NCI-H526 (cell line): ENCODE results near the gene RCL1.
"Not testable (repeated sequence)": the region's sequence is repeated elsewhere in the genome, so short reads cannot be mapped to it uniquely, and the experiment has no call there.

ENCODE experiments used
- DNase-seq, 2 experiments: peaks; one replicate each; lab custom pipeline; 2025; lab: John Stamatoyannopoulos, UW

RCL1 gene, protein sequence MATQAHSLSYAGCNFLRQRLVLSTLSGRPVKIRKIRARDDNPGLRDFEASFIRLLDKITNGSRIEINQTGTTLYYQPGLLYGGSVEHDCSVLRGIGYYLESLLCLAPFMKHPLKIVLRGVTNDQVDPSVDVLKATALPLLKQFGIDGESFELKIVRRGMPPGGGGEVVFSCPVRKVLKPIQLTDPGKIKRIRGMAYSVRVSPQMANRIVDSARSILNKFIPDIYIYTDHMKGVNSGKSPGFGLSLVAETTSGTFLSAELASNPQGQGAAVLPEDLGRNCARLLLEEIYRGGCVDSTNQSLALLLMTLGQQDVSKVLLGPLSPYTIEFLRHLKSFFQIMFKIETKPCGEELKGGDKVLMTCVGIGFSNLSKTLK

DNA sequence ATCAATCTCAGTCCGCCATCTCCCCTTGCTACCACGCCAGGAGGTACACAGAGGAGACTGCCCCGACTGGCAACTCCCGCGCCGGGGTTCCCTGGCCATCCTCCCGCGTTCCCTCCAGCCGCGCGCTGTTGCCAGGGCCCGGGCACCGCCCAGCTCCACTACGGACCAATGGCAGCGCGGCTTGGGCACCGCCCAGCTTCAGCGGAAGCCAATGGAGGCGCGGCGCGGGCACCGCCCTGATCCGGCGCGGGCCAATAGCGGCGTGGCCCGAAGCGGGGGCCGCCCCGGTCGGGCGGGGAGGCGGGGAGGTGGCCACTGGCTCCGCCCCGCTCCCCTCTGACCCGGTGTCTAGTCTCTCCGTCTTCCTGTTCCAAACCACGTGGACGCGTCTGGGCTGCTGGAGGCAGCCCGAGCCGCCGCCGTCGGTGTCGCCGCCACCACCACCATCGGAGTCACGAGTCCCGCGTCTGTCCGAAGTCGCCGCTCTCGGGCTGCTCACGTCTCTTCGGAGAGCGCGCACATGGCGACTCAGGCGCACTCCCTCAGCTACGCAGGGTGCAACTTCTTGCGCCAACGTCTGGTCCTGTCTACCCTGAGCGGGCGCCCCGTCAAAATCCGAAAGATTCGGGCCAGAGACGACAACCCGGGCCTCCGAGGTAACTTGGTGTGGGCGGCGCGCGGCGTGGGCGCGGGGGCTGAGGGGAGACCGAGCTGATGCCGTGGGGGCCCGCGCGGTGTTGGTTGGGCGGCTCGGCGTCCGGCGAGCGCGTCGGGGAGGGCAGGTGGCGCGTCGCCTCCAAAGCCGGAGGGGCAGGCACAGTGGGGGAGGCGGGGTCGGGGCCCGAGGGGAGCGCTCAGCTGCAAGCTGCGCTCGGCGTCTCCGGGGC is at the start of gene RCL1:
TSS of gene RCL1 (plus strand) at position 373 of the 887 bp plus-strand sequence. CDS start at position 521, 148 bp downstream.
- DNase-seq = peak; percentile 87 to 98

DNA sequence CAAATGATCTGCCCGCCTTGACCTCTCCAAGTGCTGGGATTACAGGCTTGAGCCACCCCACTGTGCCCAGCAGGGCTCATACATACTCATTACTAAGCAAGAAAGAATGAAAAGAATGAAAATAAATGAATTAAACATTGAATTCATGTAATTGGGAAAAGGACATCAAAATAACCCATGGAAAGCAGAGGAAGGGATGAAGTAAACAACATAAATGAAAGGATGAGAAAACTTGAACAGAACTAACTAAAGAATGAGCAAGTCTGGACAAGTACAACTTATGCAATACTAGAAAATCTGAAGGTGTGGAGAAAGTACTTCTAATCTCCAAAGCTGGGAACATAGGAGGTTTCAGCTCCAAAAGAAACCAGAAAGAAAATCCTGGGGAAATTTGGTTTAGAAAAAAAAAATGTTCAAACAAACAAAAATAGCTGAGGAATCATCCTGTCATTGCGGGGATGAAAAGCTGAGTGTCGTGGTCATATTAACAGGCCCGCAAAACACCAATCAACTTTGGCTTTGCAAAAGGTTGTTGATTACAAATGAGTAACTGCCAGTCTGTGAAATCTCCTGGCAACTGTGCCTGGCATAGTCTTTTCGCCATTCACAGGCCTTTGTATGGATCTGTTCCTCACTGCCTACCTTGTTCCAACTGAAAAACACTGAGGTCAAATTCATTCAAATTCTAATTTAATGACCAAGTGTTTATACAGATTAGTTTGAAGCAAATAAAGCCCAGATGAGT is 49.4 kb upstream of the RCL1 start:
- no peak for DNase-seq

DNA sequence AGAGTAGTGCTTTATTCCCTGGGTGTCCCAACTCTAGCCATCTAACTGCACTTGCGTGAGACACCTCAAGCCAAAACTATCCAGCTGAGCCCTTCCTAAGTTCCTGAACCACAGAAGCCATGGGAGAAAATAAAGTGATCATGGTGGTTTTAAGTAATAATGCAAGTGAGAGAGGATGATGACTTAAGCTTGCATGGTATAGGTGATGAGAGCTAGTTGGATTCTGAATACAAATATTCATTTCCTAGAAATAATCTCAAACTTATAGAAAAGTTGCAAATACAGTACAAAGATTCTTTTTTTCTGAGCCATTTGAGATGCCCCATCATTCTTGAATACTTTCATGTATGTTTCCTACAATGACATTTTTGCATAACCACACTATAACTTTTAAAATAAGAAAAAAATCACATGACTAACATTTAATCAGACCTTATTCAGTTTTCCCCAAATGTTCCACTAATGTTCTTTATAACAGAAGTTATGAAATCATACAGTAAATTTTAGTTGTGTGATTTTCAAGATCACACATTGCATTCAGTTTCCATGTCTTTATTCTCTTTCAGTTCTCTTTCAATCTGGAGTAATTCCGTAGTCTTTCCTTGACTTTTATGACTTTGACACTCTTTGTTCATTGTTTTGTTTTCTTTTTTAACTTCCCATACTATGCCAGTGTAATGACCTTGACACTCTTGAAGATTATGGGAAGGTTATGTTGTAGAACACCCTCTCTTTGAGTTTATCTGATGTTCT is 46.3 kb upstream of the RCL1 start:
- DNase-seq = no peak

DNA sequence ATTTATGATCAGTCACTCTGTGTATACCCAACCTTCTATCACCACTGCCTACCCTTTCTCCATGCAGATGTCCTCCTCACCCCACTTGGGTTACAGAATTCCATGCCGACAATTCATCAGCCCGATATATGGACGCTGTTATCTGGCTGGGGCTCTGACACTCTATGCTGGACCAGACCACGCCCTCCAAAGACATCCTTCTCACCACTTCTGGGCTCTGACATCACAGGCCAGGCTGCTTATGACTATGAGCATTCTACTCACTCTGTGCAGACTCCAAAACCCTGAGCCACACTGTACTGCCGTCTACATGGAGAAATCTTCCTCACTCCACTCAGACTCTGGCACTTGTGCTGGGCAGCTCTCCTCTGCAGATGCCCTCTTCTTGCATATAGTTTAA is 44.1 kb upstream of the RCL1 start:
- DNase-seq = no peak

DNA sequence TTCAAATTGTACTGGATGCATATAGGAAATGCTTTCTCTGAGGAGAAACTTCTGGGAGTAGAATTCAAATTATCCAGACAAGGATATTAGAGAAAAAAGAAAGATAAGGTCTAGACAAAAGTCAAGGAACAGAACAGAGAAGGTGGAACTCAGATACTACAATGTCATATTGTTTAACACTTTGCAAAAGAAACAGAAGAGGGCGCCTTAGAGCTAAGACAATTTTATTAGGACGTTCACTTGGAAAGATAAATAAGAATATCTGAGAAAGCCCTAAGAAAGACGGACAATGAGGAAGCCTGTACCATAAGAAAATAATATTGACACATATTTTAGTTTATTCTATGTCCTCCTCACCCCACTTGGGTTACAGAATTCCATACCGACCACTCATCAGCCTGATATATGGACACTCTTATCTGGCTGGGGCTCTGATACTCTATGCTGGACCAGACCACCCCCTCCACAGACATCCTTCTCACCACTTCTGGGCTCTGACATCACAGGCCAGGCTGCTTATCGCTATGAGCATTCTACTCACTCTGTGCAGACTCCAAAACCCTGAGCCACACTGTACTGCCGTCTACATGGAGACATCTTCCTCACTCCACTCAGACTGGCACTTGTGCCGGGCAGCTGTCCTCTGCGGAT is 42.6 kb upstream of the RCL1 start:
- peak in 1 of 2 experiments; percentile 48 for DNase-seq

DNA sequence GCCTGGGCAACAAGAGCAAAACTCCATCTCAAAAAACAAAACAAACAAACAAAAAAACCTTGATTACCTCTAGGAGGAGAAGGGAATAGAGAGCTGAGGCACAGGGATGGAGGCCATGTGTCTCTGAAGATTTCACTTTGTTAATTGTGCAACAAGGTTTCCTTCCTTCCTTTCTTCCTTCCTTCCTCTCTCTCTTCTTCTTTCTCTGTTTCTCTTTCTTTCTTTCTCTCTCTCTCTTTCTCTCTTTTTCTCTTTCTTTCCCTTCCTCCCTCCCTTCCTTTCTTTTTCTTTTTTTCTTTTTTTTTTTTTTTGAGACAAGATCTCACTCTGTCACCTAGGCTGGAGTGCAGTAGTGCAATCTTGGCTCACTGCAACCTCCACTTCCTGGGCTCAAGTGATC is 38.2 kb upstream of the RCL1 start:
- DNase-seq = not testable (repeated sequence)

DNA sequence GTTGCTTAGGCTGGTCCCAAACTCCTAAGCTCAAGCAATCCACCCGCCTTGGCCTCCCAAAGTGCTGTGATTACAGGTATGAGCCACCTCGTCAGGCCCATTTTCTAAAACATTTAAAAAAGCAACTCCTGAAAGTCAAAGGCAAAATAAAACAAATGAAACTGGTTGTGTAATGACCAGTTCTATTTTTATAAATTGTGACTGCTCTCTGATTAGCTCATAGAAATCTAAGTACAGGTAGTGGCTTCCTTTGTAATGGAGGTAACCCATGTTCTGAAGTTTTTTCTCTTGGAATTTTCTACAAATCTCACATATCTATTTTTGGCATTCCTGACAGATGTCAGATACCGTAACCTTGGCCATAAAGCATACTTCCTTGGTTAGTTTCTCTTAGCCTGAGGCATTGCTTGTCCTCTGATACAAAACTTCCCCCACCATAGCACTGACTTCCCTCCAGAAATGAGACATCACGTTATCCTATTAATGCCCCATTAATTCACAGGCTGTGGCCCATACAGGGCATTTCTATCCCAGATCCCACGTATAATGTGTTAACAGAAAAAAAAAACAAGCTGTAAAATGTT is 37.6 kb upstream of the RCL1 start:
- no peak for DNase-seq

DNA sequence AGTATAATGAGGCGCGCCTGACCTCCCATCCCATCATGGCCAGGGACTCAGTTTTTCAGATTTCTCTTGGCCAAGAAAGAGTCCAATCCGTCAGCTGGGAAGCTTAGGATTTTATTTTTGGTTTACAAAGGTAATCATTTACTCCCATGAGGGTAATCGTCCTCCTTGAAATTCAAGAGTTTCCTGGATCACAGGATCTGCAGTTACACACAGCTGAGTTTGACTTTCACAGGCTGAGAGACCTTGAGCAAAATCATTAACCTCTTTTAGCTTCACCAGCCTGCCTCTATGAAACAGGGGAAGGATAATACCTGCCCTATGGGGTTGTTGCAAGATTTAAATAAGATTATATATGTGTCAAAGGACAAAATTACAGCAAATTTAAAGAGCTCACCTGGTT is 36.3 kb upstream of the RCL1 start:
- DNase-seq = no peak

DNA sequence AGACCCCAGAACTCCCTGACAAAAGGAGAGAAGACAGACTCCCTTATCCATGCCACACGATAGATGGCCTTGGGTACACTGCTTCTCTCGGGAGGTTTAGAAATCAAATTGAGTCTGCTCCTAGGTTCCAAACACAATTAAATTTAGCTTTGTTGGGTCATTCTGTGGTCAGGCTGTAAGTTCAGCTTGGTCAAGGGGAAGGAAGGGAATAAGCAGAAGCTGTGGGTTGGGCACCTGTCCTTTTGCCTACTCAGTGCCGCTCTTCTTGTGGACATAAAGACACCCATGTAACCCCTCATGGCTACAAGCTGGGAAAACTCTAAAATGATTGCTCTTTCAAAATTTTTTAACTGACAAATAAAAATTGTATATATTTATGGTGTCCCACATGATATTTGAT is 32.6 kb upstream of the RCL1 start:
- no peak for DNase-seq

DNA sequence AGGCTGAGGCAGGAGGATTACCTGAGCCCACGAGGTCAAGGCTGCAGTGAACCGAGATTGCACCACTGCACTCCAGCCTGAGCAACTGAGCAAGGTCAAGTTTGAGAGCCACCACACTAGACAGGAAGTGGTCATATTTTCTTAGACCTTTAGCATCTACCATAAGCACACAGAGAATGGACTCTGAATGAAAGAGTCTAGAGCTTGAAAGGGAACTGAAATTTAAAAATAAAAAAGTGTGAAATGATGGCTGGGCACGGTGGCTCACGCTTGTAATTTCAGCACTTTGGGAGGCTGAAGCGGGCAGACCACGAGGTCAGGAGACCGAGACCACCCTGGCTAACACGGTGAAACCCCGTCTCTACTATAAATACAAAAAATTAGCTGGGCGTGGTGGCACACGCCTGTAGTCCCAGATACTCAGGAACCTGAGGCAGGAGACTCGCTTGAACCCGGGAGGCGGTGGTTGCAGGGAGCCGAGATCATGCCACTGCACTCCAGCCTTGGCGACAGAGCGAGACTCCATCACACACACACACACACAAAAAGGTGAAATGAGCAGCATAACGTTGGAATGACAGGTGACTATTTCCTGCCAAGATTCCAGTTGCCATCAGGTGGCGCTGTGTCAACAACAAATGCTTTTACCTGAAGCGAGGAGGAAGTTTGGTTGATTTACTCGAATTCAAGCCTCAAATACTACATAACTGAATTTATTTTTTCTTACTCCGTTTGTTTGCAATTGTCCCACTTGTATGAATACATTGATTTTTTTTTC is 30.4 kb upstream of the RCL1 start:
- DNase-seq = peak; percentile 76 to 89

DNA sequence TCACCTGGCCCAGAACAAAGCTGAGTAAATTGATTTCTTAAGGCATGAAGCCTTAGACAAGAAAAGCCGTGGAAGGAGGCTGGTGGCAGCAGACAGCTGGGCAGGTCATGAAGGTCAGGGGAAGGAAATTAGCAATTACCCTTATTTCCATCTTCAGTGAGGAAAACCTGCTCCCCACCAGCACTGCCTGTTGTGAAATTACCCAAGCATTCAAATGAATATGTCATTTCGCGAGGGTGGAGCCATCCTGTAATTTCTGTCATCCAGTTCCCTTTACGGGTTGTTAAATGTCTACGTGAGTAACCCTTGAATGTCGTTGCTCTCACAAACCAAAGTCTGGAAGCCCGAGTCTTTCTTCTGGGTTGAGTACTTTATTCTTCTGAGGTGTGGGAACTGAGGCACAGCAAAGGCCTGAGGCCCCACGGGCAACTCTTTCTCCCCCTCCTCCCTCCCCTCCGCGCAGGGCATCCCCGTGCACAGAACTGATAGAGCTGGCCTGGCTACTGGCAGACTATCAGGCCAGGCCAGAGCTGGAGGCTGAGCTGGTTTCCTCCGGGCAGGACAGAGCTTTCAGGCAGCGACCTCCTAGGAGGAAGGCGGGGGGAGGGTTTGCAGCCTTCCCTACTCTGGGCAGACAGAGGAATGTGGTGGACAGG is 29.7 kb upstream of the RCL1 start:
- DNase-seq = peak in 1 of 2 experiments; percentile 57

DNA sequence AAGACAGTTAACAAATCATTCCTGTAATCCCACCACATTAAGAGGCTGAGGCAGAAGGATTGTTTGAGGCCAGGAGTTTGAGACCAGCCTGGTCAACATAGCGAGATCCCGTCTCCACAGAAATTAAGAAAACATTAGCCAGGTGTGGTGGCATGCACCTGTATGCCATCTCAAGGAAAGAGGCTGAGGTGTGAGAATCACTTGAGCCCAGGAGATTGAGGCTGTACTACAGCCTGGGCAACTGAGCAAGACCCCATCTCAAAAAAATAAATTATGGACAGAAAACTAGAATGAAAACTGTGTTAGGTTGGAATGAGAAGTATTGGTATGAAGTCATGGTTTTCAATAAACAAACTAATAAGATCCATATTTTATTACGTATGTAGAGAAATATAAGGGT is 28.7 kb upstream of the RCL1 start:
- no peak for DNase-seq

DNA sequence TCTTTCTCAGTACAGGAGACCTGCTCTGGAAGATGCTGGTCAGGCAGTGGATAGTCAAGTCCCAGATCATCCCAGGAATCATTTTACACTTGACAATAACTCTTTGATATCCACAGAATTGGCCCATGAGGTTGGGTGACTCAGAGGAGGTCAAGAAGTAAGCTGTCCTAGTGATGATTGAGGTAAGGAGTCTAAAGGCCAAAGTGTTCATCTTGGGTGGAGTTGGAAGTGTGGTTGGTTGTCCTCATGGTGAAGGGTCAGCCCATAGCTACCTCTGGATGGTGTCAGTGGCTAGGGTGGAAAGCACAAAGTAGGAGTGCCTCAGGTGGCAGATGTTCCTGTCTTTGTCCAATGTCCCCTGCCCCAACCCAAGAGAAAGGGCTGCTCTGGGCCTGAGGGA is 24.1 kb upstream of the RCL1 start:
- DNase-seq = no peak

DNA sequence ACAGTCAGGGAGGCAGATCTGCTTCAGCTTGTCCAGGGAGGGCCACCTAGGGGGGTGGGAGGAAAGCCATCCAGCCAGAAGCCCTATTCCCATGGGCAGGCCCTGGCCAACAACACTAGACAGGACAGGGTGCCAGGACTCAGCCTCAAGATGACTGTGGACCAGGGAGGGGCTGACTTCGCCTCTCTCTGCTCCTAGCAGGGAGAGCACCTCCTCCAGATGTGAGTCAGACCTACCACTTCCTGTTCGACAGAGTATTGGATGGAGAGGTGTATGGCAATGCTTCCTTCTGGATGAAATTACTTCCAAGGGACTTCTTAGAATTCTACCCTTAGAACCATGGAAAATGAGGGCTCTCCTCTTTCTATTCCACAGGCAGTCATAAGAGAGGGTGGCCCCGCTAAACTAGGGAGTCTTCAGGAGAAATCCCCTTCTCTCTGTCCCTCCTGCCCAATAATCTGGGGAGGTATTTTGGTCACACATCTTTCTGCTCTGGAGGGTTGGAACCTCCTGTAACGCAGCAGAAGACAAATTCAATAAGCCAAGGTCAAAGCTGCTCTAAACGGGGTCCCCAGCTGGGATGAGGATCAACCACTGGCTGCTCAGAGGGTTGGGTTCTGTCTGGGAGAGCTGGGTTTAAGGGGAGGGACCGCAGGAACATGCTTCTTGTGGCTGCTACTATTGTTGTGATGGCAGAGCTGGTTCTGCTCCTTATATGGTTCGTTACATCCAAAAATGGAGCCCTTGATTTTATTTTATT is 23.2 kb upstream of the RCL1 start:
- DNase-seq = no peak

DNA sequence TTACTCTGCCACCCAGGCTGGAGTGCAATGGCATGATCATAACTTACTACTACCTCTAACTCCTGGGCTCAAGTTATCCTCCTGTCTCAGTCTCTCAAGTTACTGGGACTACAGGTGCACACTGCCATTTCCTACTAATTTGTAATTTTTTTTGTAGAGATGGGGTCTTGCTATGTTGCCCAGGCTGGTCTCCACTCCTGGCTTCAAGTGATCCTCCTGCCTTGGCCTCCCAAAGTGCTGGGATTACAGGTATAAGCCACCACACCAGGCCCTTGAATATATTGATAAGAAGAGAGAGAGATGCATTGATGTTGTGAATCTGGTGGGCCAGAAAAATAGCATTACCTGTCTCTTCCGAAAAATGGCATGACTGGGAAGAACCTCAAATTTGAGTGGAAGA is 21.0 kb upstream of the RCL1 start:
- DNase-seq = no peak

DNA sequence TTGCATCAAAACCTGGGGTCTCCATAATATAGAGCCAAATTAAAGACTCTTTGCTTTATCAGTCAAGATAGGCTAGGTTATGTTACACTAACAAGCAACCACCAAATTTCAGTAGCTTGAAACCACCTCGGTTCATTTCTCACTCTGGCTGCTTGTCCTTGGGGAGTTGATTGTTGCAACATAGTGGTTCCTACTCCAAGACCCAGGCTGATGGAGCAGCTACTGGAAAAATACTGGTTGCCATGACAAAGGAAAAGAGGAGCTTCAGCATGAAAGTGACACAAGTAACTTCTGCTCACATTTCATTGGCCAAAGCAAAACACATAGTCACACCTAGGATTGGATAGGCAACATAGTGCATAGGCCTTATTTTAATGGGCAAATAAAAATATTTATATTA is 18.5 kb upstream of the RCL1 start:
- DNase-seq = no peak

DNA sequence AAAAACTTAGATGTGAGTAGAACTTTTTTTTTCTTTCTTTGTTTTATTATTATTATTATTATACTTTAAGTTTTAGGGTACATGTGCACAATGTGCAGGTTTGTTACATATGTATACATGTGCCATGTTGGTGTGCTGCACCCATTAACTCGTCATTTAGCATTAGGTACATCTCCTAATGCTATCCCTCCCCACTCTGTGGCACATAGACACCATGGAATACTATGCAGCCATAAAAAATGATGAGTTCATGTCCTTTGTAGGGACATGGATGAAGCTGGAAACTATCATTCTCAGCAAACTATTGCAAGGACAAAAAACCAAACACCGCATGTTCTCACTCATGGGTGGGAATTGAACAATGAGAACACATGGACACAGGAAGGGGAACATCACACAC is 17.8 kb upstream of the RCL1 start:
- not testable (repeated sequence) for DNase-seq

DNA sequence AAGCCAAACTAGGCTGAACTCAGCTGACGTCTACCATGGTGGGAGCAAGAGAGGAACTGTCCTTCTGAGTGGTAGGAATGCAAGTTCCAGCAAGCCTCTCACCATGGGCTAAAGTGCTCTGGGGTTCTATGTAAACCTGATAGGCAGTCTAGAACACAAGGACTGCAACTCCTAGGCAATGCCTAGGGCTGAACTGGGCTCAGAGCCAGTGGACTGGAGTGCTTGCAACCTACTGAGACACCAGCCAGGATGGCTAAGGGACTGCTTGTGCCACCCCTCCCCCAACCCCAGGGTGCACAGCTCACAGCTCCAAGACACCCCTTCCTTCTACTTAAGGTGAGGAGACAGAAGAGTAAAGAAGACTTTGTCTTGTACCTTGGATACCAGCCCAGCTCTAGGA is 12.1 kb upstream of the RCL1 start:
- DNase-seq = no peak

DNA sequence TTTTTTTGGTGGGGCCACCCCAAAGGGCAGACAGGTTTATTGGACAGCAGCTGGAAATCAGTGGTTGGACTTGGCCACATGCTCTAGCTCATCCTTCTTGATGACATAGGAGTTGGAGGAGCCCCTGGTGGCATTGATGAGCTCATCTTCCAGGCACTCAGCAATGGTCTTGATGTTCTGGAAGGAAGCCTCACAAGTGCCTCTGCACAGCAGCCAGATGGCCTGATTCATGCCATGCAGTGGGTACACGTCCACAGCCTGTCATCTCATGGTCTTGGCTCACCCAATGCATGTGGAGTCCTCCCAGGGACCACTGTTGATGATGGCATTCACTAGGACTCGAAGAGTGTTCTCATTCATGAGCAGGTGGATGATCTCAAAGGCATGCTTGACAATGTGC is 11.3 kb upstream of the RCL1 start:
- no peak for DNase-seq
